Left kidney (tissue), 2 donors: ENCODE data around the gene KRT72. TPM values are rescaled to one million over a fixed set of nuclear protein-coding genes. Genes with fewer than 3 reads are reported as not detected.

ENCODE experiments used
- DNase-seq: peaks from one replicate; pipeline ENCODE4 v3.0.0-alpha.2; 2013
- polyA plus RNA-seq: library from polyadenylated mRNA; unstranded; fragments of 120-200 nt; gene quantifications from one replicate; pipeline ENCODE4 v1.2.1, GENCODE V29; 2013; ENCODE audit not compliant: insufficient read length

KRT72 gene
- polyA plus RNA-seq, 1 donor = not detected

GRCh38 chr12:52578469-52578868 lies 22.8 kb downstream of the KRT72 start:
- no peak for DNase-seq

- no peak for DNase-seq
Observed at GRCh38 chr12:52577316-52577715, 23.9 kb downstream of the KRT72 start.

GRCh38 chr12:52575948-52576347 lies 25.3 kb downstream of the KRT72 start:
- no peak for DNase-seq

- no peak for DNase-seq
Observed at GRCh38 chr12:52575256-52575655, 26.0 kb downstream of the KRT72 start.

- no peak for DNase-seq
Observed at GRCh38 chr12:52573743-52574142, 27.5 kb downstream of the KRT72 start, which contains the start of gene KRT74. TSS of gene KRT74 (minus strand) at chr12:52573843. CDS start at chr12:52573777, 66 bp downstream.

GRCh38 chr12:52573306-52573705 lies 28.0 kb downstream of the KRT72 start:
- DNase-seq = no peak

GRCh38 chr12:52570511-52570910 lies 30.8 kb downstream of the KRT72 start:
- DNase-seq = no peak

- DNase-seq = no peak
Observed at GRCh38 chr12:52568111-52568510, 33.2 kb downstream of the KRT72 start.

GRCh38 chr12:52566847-52567291 lies 34.4 kb downstream of the KRT72 start:
- no peak for DNase-seq

GRCh38 chr12:52564582-52564981 lies 36.7 kb downstream of the KRT72 start:
- no peak for DNase-seq

- no peak for DNase-seq
Observed at GRCh38 chr12:52561880-52562449, 39.3 kb downstream of the KRT72 start.

- DNase-seq = no peak
Observed at GRCh38 chr12:52559979-52560378, 41.3 kb downstream of the KRT72 start.

- no peak for DNase-seq
Observed at GRCh38 chr12:52558781-52559445, 42.4 kb downstream of the KRT72 start.

- no peak for DNase-seq
Observed at GRCh38 chr12:52557476-52557875, 43.8 kb downstream of the KRT72 start.

- DNase-seq = no peak
Observed at GRCh38 chr12:52555577-52555976, 45.7 kb downstream of the KRT72 start.

- no peak for DNase-seq
Observed at GRCh38 chr12:52552681-52553195, 48.5 kb downstream of the KRT72 start, which contains the start of gene KRT71. TSS of gene KRT71 (minus strand) at chr12:52553145. CDS start at chr12:52553077, 68 bp downstream.

- DNase-seq = no peak
Observed at GRCh38 chr12:52552055-52552454, 49.2 kb downstream of the KRT72 start.

- no peak for DNase-seq
Observed at GRCh38 chr12:52551216-52551865, 49.9 kb downstream of the KRT72 start.

GRCh38 chr12:52546126-52546525 lies 55.1 kb downstream of the KRT72 start:
- DNase-seq = no peak

GRCh38 chr12:52543985-52544883 lies 57.0 kb downstream of the KRT72 start:
- no peak for DNase-seq

- no peak for DNase-seq
Observed at GRCh38 chr12:52542785-52543318, 58.4 kb downstream of the KRT72 start.

GRCh38 chr12:52542157-52542556 lies 59.1 kb downstream of the KRT72 start:
- no peak for DNase-seq
